IMR-90 (cell line): ENCODE measurements around the gene ROMO1. TPM values are rescaled to one million over a fixed set of nuclear protein-coding genes. Genes with fewer than 3 reads are reported as not detected.

Experiments used
- ATAC-seq: fragments of 200-7000 bp; cut with Tn5 transposase; 2 replicates; pipeline ENCODE4 v1.9.1; 2020; ENCODE audit warnings: low read depth, mild to moderate bottlenecking, moderate library complexity
- BruUV-seq: library from RNA; stranded (reverse); fragments of 400-500 nt; replicated peaks from 2 replicates; lab custom pipeline; 2021; lab: Mats Ljungman, UMichigan
- CTCF ChIA-PET: fragments of 300-600 bp; formaldehyde crosslinking; extraction: SDS; loops from one replicate; lab custom pipeline; 2021; ENCODE audit warnings: antibody characterized with exemption; lab: Yijun Ruan, JAX
- POLR2A ChIA-PET: fragments of 300-600 bp; sonication (Branson Sonifier 250); formaldehyde crosslinking; loops from one replicate; lab custom pipeline; 2022; ENCODE audit warnings: antibody characterized with exemption; ENCODE audit not compliant: unreplicated experiment; lab: Charles Lee
- DNase-seq: peaks from one replicate; pipeline ENCODE4 v3.0.0; 2013
- H2AFZ ChIP-seq: replicated peaks from 2 replicates; pipeline ENCODE3; 2013; ENCODE audit warnings: low read length, mild to moderate bottlenecking; ENCODE audit not compliant: poor library complexity
- H2AK5ac ChIP-seq: 2 replicates; pipeline ENCODE4 v1.6.1; 2013; ENCODE audit warnings: low read depth, low read length, inconsistent platforms
- H2AK9ac ChIP-seq: replicated peaks from 2 replicates; pipeline ENCODE3; 2013; ENCODE audit warnings: mild to moderate bottlenecking, low read depth, low read length, moderate library complexity; ENCODE audit not compliant: poor library complexity
- H2BK120ac ChIP-seq: 2 replicates; pipeline ENCODE4 v1.6.1; 2013; ENCODE audit warnings: low read depth, low read length, inconsistent platforms
- H2BK15ac ChIP-seq: 3 replicates; pipeline ENCODE4 v1.6.1; 2013; ENCODE audit warnings: low read depth, low read length, inconsistent platforms
- H2BK20ac ChIP-seq: 2 replicates; pipeline ENCODE4 v1.6.1; 2013; ENCODE audit warnings: low read depth, mild to moderate bottlenecking, inconsistent platforms, low read length, moderate library complexity
- H2BK5ac ChIP-seq: 2 replicates; pipeline ENCODE4 v1.6.1; 2013; ENCODE audit warnings: mild to moderate bottlenecking, low read depth, low read length, inconsistent platforms; ENCODE audit not compliant: poor library complexity, severe bottlenecking
- H3K14ac ChIP-seq: replicated peaks from 2 replicates; pipeline ENCODE4 v1.6.1; 2013; ENCODE audit warnings: low read depth, low read length, inconsistent platforms
- H3K18ac ChIP-seq: 2 replicates; pipeline ENCODE4 v1.6.1; 2013; ENCODE audit warnings: low read depth, low read length, control low read depth
- H3K23ac ChIP-seq: 2 replicates; pipeline ENCODE4 v1.6.1; 2013; ENCODE audit warnings: low read depth, low read length, inconsistent platforms
- H3K27ac ChIP-seq: 2 replicates; pipeline ENCODE4 v1.5.1; 2013; ENCODE audit warnings: mild to moderate bottlenecking, control low read depth, low read length; ENCODE audit not compliant: insufficient read depth
- H3K27me3 ChIP-seq: 2 replicates; pipeline ENCODE4 v1.6.1; 2013; ENCODE audit warnings: low read length; ENCODE audit not compliant: control insufficient read depth, insufficient read depth
- H3K36me3 ChIP-seq: 2 replicates; pipeline ENCODE4 v1.6.1; 2013; ENCODE audit warnings: low read length, mixed read lengths; ENCODE audit not compliant: control insufficient read depth, insufficient read depth
- H3K4ac ChIP-seq: 2 replicates; pipeline ENCODE4 v1.6.1; 2013; ENCODE audit warnings: low read depth, low read length, inconsistent platforms
- H3K4me1 ChIP-seq: 2 replicates; pipeline ENCODE4 v1.6.1; 2013; ENCODE audit warnings: low read length, mixed read lengths; ENCODE audit not compliant: control insufficient read depth, insufficient read depth
- H3K4me2 ChIP-seq: 2 replicates; pipeline ENCODE4 v1.6.1; 2013; ENCODE audit warnings: low read depth, mild to moderate bottlenecking, control low read depth, low read length, moderate library complexity
- H3K4me3 ChIP-seq: 2 replicates; pipeline ENCODE4 v1.5.1; 2013; ENCODE audit warnings: low read depth, mild to moderate bottlenecking, control low read depth, low read length, moderate library complexity; ENCODE audit not compliant: insufficient read depth
- H3K56ac ChIP-seq: 2 replicates; pipeline ENCODE4 v1.6.1; 2013; ENCODE audit warnings: low read length, inconsistent platforms; ENCODE audit not compliant: insufficient read depth; ENCODE audit errors: extremely low read depth
- H3K79me1 ChIP-seq, 2 experiments: 2 replicates each; pipeline ENCODE4 v1.6.1; 2013; ENCODE audit warnings: low read length in 2 of 2, inconsistent platforms in 1 of 2, low read depth in 1 of 2
- H3K9ac ChIP-seq: 2 replicates; pipeline ENCODE4 v1.6.1; 2013; ENCODE audit warnings: low read depth, low read length, control low read depth
- H3K9me1 ChIP-seq: 2 replicates; pipeline ENCODE4 v1.6.1; 2013; ENCODE audit warnings: low read length, inconsistent platforms; ENCODE audit not compliant: insufficient read depth
- H3K9me3 ChIP-seq: 2 replicates; pipeline ENCODE4 v1.6.1; 2013; ENCODE audit warnings: low read length; ENCODE audit not compliant: control insufficient read depth, insufficient read depth
- H4K20me1 ChIP-seq: 2 replicates; pipeline ENCODE4 v1.6.1; 2013; ENCODE audit warnings: low read length, inconsistent platforms; ENCODE audit not compliant: insufficient read depth
- H4K5ac ChIP-seq: 2 replicates; pipeline ENCODE4 v1.6.1; 2013; ENCODE audit warnings: mild to moderate bottlenecking, low read depth, low read length, control low read depth
- H4K8ac ChIP-seq, 2 experiments: 2 replicates each; pipeline ENCODE4 v1.6.1; 2013; ENCODE audit warnings: low read depth in 2 of 2, low read length in 2 of 2, control low read depth in 1 of 2, inconsistent platforms in 1 of 2
- H4K91ac ChIP-seq: 2 replicates; pipeline ENCODE4 v1.6.1; 2013; ENCODE audit warnings: low read depth, low read length, inconsistent platforms; ENCODE audit not compliant: insufficient read depth
- BHLHE40 ChIP-seq: fragments of 150-350 bp; IDR thresholded peaks from 2 replicates; pipeline ENCODE4 v1.6.1; 2016; ENCODE audit warnings: mild to moderate bottlenecking, low read depth, low read length
- CEBPB ChIP-seq: IDR thresholded peaks from 2 replicates; pipeline ENCODE4 v1.6.1; 2012; ENCODE audit warnings: low read depth, low read length, improper control_type of control experiment
- CHD1 ChIP-seq: IDR thresholded peaks from 2 replicates; pipeline ENCODE4 v1.6.1; 2012; ENCODE audit warnings: low read depth, low read length, improper control_type of control experiment
- FOS ChIP-seq: fragments of 150-350 bp; IDR thresholded peaks from 2 replicates; pipeline ENCODE4 v1.6.1; 2016; ENCODE audit warnings: low read depth, low read length
- MAFK ChIP-seq: IDR thresholded peaks from 2 replicates; pipeline ENCODE4 v1.6.1; 2012; ENCODE audit warnings: low read depth, low read length, improper control_type of control experiment
- MAZ ChIP-seq: IDR thresholded peaks from 2 replicates; pipeline ENCODE4 v1.6.1; 2012; ENCODE audit warnings: low read depth, mild to moderate bottlenecking, low read length, improper control_type of control experiment, moderate library complexity, borderline replicate concordance
- MXI1 ChIP-seq: IDR thresholded peaks from 2 replicates; pipeline ENCODE4 v1.6.1; 2012; ENCODE audit warnings: low read depth, mild to moderate bottlenecking, low read length, moderate library complexity, borderline replicate concordance
- NFE2L2 ChIP-seq: fragments of 150-350 bp; IDR thresholded peaks from 2 replicates; pipeline ENCODE4 v1.6.1; 2016; ENCODE audit warnings: low read depth, mild to moderate bottlenecking, low read length
- POLR2A ChIP-seq: IDR thresholded peaks from 2 replicates; pipeline ENCODE4 v1.6.1; 2012; ENCODE audit warnings: mild to moderate bottlenecking, low read depth, low read length
- RAD21 ChIP-seq: IDR thresholded peaks from 2 replicates; pipeline ENCODE4 v1.6.1; 2012; ENCODE audit warnings: low read length, improper control_type of control experiment
- RCOR1 ChIP-seq: IDR thresholded peaks from 2 replicates; pipeline ENCODE4 v1.6.1; 2012; ENCODE audit warnings: mild to moderate bottlenecking, low read length, improper control_type of control experiment; ENCODE audit not compliant: insufficient replicate concordance
- RFX5 ChIP-seq: IDR thresholded peaks from 2 replicates; pipeline ENCODE4 v1.8.0; 2012; ENCODE audit warnings: low read depth, mild to moderate bottlenecking, low read length, moderate library complexity
- SMC3 ChIP-seq: fragments of 150-350 bp; IDR thresholded peaks from 2 replicates; pipeline ENCODE4 v1.6.1; 2016; ENCODE audit warnings: low read depth, mild to moderate bottlenecking, antibody characterized with exemption, low read length, moderate library complexity
- USF2 ChIP-seq: fragments of 150-350 bp; IDR thresholded peaks from 2 replicates; pipeline ENCODE4 v1.6.1; 2017; ENCODE audit warnings: mild to moderate bottlenecking, antibody characterized with exemption, low read length, low read depth
- WGBS, 2 experiments: methylation state at CpG; one replicate each; pipeline versions ENCODE4 v1.1.5 to v1.1.7; 2013; ENCODE audit warnings: missing lambda C conversion rate in 2 of 2; ENCODE audit not compliant: insufficient read length in 1 of 2; ENCODE audit errors: extremely low coverage in 2 of 2; 5-methylcytosine and 5-hydroxymethylcytosine counted together
- dilution Hi-C: fragments of 300-500 bp; cut with HindIII; formaldehyde crosslinking; loops from one replicate; pipeline ENCODE4 v1.14.3; 2018; ENCODE audit warnings: low sequenced_read_pairs; ENCODE audit not compliant: unreplicated experiment
- in situ Hi-C: fragments of 300-500 bp; cut with MboI; formaldehyde crosslinking; loops from 3 replicates; pipeline ENCODE4 v1.14.3; 2019; ENCODE audit warnings: low sequenced_read_pairs, inconsistent platforms, mixed read lengths
- intact Hi-C: fragments of 100-400 bp; cut with micrococcal nuclease; formaldehyde crosslinking; loops from 2 replicates; pipeline ENCODE4 v1.10.0; 2022
- polyA plus RNA-seq, 3 experiments: library from polyadenylated mRNA; depleted of rRNA; stranded (reverse); fragments of >200 nt; gene quantifications; 2 replicates each; pipeline ENCODE4 v1.2.3, GENCODE V29; 2012; ENCODE audit warnings: low replicate concordance in 1 of 3
- total RNA-seq: library from RNA; depleted of rRNA; stranded (reverse); fragments of >200 nt; gene quantifications from 2 replicates; pipeline ENCODE4 v1.2.3, GENCODE V29; 2012
- TF ChIP-seq, protein P1 (sequence below): conservative IDR thresholded peaks from 2 replicates; pipeline ENCODE4 v1.5.1; 2012; ENCODE audit warnings: mild to moderate bottlenecking, low read depth, low read length, improper control_type of control experiment
- TF ChIP-seq, protein P2 (sequence below): fragments of 150-350 bp; IDR thresholded peaks from 2 replicates; pipeline ENCODE4 v1.6.1; 2016; ENCODE audit warnings: low read depth, mild to moderate bottlenecking, low read length, moderate library complexity, borderline replicate concordance

ROMO1 gene
- total and polyA plus RNA-seq, 2 of the 4 experiments (the other 2 are of a cell fraction) = 223 to 555 TPM

DNA sequence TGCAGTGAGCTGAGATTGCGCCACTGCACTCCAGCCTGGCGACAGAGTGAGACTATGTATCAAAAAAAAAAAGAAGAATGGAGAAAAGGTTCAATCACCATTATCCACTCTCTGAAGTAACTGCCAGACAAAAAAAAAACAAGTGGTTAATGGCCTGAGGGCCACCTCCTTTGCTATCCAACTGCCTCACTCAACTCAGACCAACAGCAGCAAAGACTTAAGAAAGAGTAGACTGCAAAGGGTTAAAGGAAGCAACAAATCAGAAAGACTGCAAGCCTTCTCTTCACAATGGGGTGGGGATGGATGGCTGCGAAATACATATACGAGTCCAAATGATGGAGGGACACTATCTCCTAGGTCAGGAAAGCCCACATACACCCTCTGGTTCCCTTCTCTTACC is 3.2 kb upstream of the ROMO1 start:
- no peak overlapping the region for H2AFZ ChIP-seq
- no TSS peak for BruUV-seq
- ChIA-PET POLR2A (no interaction called here), CTCF (no interaction called here)
- in situ Hi-C loops = no loop called here
- dilution Hi-C loops = no loop called here
- no peak overlapping the region for H2AK5ac ChIP-seq
- peaks cover 11% of the 10 kb centered on the region for H3K9me1 ChIP-seq
- no peak overlapping the region for H3K27ac ChIP-seq
- H4K91ac ChIP-seq = no peak overlapping the region
- no peaks in the 10 kb centered on the region for H3K27me3 ChIP-seq
- TF ChIP-seq MXI1 (no peak), FOS (no peak), POLR2A (no peak), RFX5 (no peak), CEBPB (no peak), RCOR1 (no peak), USF2 (no peak), RAD21 (no peak), NFE2L2 (no peak), BHLHE40 (no peak), SMC3 (no peak), CHD1 (no peak), MAFK (no peak), MAZ (no peak)
- TF ChIP-seq, protein P1, sequence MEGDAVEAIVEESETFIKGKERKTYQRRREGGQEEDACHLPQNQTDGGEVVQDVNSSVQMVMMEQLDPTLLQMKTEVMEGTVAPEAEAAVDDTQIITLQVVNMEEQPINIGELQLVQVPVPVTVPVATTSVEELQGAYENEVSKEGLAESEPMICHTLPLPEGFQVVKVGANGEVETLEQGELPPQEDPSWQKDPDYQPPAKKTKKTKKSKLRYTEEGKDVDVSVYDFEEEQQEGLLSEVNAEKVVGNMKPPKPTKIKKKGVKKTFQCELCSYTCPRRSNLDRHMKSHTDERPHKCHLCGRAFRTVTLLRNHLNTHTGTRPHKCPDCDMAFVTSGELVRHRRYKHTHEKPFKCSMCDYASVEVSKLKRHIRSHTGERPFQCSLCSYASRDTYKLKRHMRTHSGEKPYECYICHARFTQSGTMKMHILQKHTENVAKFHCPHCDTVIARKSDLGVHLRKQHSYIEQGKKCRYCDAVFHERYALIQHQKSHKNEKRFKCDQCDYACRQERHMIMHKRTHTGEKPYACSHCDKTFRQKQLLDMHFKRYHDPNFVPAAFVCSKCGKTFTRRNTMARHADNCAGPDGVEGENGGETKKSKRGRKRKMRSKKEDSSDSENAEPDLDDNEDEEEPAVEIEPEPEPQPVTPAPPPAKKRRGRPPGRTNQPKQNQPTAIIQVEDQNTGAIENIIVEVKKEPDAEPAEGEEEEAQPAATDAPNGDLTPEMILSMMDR = no peak
- TF ChIP-seq, protein P2, sequence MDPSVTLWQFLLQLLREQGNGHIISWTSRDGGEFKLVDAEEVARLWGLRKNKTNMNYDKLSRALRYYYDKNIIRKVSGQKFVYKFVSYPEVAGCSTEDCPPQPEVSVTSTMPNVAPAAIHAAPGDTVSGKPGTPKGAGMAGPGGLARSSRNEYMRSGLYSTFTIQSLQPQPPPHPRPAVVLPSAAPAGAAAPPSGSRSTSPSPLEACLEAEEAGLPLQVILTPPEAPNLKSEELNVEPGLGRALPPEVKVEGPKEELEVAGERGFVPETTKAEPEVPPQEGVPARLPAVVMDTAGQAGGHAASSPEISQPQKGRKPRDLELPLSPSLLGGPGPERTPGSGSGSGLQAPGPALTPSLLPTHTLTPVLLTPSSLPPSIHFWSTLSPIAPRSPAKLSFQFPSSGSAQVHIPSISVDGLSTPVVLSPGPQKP = no peak
- H4K5ac ChIP-seq = no peak overlapping the region
- no peak overlapping the region for H4K8ac ChIP-seq
- H3K79me1 ChIP-seq = peaks cover 26 to 48% of the 10 kb centered on the region in 2 experiments
- H3K36me3 ChIP-seq = peaks cover 15% of the 10 kb centered on the region
- no peak overlapping the region for H2BK5ac ChIP-seq
- no peak overlapping the region for H3K14ac ChIP-seq
- no peak overlapping the region for H3K9ac ChIP-seq
- no peak overlapping the region for H2BK15ac ChIP-seq
- H2AK9ac ChIP-seq = no peak overlapping the region
- no peak for DNase-seq
- H4K20me1 ChIP-seq = no peaks in the 10 kb centered on the region
- no peak overlapping the region for H3K18ac ChIP-seq
- intact Hi-C loops = loop anchor here (5.0 kb wide), 1 partner anchor 256 kb away; the partner anchor contains the start of gene SCAND1
- no peak overlapping the region for H2BK20ac ChIP-seq
- no peak for ATAC-seq
- no peak overlapping the region for H2BK120ac ChIP-seq
- no peak overlapping the region for H3K56ac ChIP-seq
- WGBS, 2 experiments = no CpG with 5 or more reads among the region's 4 CpGs
- no peak overlapping the region for H3K4me2 ChIP-seq
- peaks cover 5% of the 10 kb centered on the region for H3K4me1 ChIP-seq
- H3K4ac ChIP-seq = no peak overlapping the region
- H3K9me3 ChIP-seq = no peaks in the 10 kb centered on the region
- H3K4me3 ChIP-seq = no peak overlapping the region
- H3K23ac ChIP-seq = no peak overlapping the region
